NB4 (cell line): Measurements from ENCODE around the gene TWF1.

Experiments
- DNase-seq: peaks from one replicate; pipeline ENCODE4 v3.0.0; 2010; ENCODE audit warnings: low read depth
- H3K4me3 ChIP-seq: one replicate; pipeline ENCODE4 v1.5.1; 2011; ENCODE audit warnings: mild to moderate bottlenecking, low read depth, low read length, moderate library complexity
- CTCF ChIP-seq: IDR thresholded peaks from one replicate; pipeline ENCODE4 v1.5.1; 2012; ENCODE audit warnings: low read depth, low read length
- MAX ChIP-seq: IDR thresholded peaks from 2 replicates; pipeline ENCODE4 v1.6.1; 2011; ENCODE audit warnings: low read depth, low read length
- MYC ChIP-seq: IDR thresholded peaks from 2 replicates; pipeline ENCODE4 v1.6.1; 2011; ENCODE audit warnings: low read depth, low read length
- POLR2A ChIP-seq: IDR thresholded peaks from 2 replicates; pipeline ENCODE4 v1.6.1; 2011; ENCODE audit warnings: mild to moderate bottlenecking; ENCODE audit not compliant: insufficient read length; ENCODE audit errors: extremely low read depth

TWF1 gene

GRCh38 chr12:43841253-43841652, 35.1 kb upstream of the TWF1 start:
- no peak for TF ChIP-seq MAX
- no peak for DNase-seq
- H3K4me3 ChIP-seq: no peak overlapping the region

- TF ChIP-seq MAX (no peak), CTCF (no peak), POLR2A (no peak), MYC (no peak)
- H3K4me3 ChIP-seq: no peak overlapping the region
- no peak for DNase-seq
Observed at GRCh38 chr12:43840338-43840737, 34.2 kb upstream of the TWF1 start.

- peak; percentile 25 for DNase-seq
- TF ChIP-seq POLR2A (no peak), CTCF (no peak), MYC (no peak; the same call in 1 of the 2 replicates), MAX (no peak)
- H3K4me3 ChIP-seq: peak overlapping the region; percentile 72
Observed at GRCh38 chr12:43836475-43836989, 30.4 kb upstream of the TWF1 start.

GRCh38 chr12:43835656-43836474, 29.7 kb upstream of the TWF1 start, which contains the start of gene TMEM117:
Gene TMEM117 (plus strand): TSS chr12:43836081.
- peak; percentile 56 for TF ChIP-seq POLR2A
- TF ChIP-seq CTCF: no peak
- peak; percentile 69; the same call in 1 of the 2 replicates for TF ChIP-seq MYC
- peak; percentile 53; the same call in 1 of the 2 replicates for TF ChIP-seq MAX
- peak within 1 kb of the TSS; percentile 72 for H3K4me3 ChIP-seq
- peak; percentile 79 for DNase-seq

GRCh38 chr12:43835264-43835655, 29.1 kb upstream of the TWF1 start:
- H3K4me3 ChIP-seq: peak overlapping the region; percentile 51
- DNase-seq: peak; percentile 52
- no peak for TF ChIP-seq POLR2A

- peak; percentile 67 for DNase-seq
- no peak for TF ChIP-seq POLR2A
- no peak for TF ChIP-seq CTCF
- peak; percentile 47; the same call in 1 of the 2 replicates for TF ChIP-seq MAX
- 0 out of 2 replicates have a peak, but pooled peaks have one; percentile 36 for TF ChIP-seq MYC
Observed at GRCh38 chr12:43832463-43833168, 26.5 kb upstream of the TWF1 start.

More at GRCh38 chr12:43832463-43833168, 26.5 kb upstream of the TWF1 start:
- no peak overlapping the region for H3K4me3 ChIP-seq
